OCI-LY1 (cell line): ENCODE measurements around the gene CBLB.

Experiments
- H2AFZ ChIP-seq: fragments of 200-600 bp; sonication (generic), shearing (Covaris generic); 2 replicates; pipeline ENCODE4 v1.6.0; 2014; ENCODE audit warnings: antibody characterized with exemption, mild to moderate bottlenecking, low read length
- H3F3A ChIP-seq: fragments of 200-600 bp; sonication (generic), shearing (Covaris generic); 2 replicates; pipeline ENCODE4 v1.6.0; 2014; ENCODE audit warnings: mild to moderate bottlenecking, antibody characterized with exemption, low read length, moderate library complexity; ENCODE audit not compliant: insufficient read depth
- H3K27ac ChIP-seq: fragments of 200-600 bp; sonication (generic); 2 replicates; pipeline ENCODE4 v1.5.1; 2014; ENCODE audit warnings: low read length, mixed run types, mild to moderate bottlenecking, low read depth; ENCODE audit not compliant: poor library complexity, severe bottlenecking
- H3K27me3 ChIP-seq: fragments of 200-600 bp; sonication (generic); 2 replicates; pipeline ENCODE4 v1.6.0; 2014; ENCODE audit warnings: antibody characterized with exemption, mild to moderate bottlenecking, low read length, moderate library complexity; ENCODE audit not compliant: insufficient read depth
- H3K36me3 ChIP-seq: fragments of 200-600 bp; sonication (generic); 2 replicates; pipeline ENCODE4 v1.6.1; 2014; ENCODE audit warnings: mild to moderate bottlenecking, antibody characterized with exemption, low read length, moderate library complexity, mixed read lengths; ENCODE audit not compliant: insufficient read depth
- H3K4me1 ChIP-seq: fragments of 200-600 bp; sonication (generic); 2 replicates; pipeline ENCODE4 v1.5.1; 2014; ENCODE audit warnings: mild to moderate bottlenecking, low read length, moderate library complexity; ENCODE audit not compliant: insufficient read depth, severe bottlenecking
- H3K4me2 ChIP-seq: fragments of 200-600 bp; sonication (generic), shearing (Covaris generic); 2 replicates; pipeline ENCODE4 v1.6.1; 2014; ENCODE audit warnings: low read length
- H3K4me3 ChIP-seq: fragments of 200-600 bp; sonication (generic); 2 replicates; pipeline ENCODE4 v1.5.1; 2014; ENCODE audit warnings: low read length, low read depth, mild to moderate bottlenecking, mixed read lengths; ENCODE audit not compliant: poor library complexity, severe bottlenecking
- H3K79me2 ChIP-seq: fragments of 200-600 bp; shearing (Covaris generic); 2 replicates; pipeline ENCODE4 v1.6.1; 2016; ENCODE audit warnings: mixed run types, low read length, mixed read lengths; ENCODE audit not compliant: insufficient read depth
- H3K9ac ChIP-seq: fragments of 200-600 bp; sonication (generic), shearing (Covaris generic); 2 replicates; pipeline ENCODE4 v1.6.1; 2014; ENCODE audit warnings: mild to moderate bottlenecking, low read length, mixed read lengths
- H3K9me2 ChIP-seq: fragments of 200-600 bp; sonication (generic), shearing (Covaris generic); 2 replicates; pipeline ENCODE4 v1.6.1; 2014; ENCODE audit warnings: low read depth, mild to moderate bottlenecking, low read length, mixed read lengths
- H3K9me3 ChIP-seq: fragments of 200-600 bp; shearing (Covaris generic); 2 replicates; pipeline ENCODE4 v1.6.1; 2014; ENCODE audit warnings: low read length, mixed read lengths
- H4K20me1 ChIP-seq: fragments of 200-600 bp; sonication (generic), shearing (Covaris generic); 2 replicates; pipeline ENCODE4 v1.6.0; 2016; ENCODE audit warnings: mild to moderate bottlenecking, low read length; ENCODE audit not compliant: insufficient read depth
- EZH2 ChIP-seq: fragments of 200-600 bp; sonication (generic), shearing (Covaris generic); IDR thresholded peaks from 2 replicates; pipeline ENCODE4 v1.8.0; 2017; ENCODE audit warnings: borderline replicate concordance, mixed run types, mild to moderate bottlenecking, antibody characterized with exemption, low read length, moderate library complexity, mixed read lengths
- TF ChIP-seq, protein P1 (sequence below): fragments of 200-600 bp; sonication (generic), shearing (Covaris generic); IDR thresholded peaks from 2 replicates; pipeline ENCODE4 v1.5.1; 2017; ENCODE audit warnings: mild to moderate bottlenecking, antibody characterized with exemption, low read length, moderate library complexity, mixed read lengths

CBLB gene

DNA sequence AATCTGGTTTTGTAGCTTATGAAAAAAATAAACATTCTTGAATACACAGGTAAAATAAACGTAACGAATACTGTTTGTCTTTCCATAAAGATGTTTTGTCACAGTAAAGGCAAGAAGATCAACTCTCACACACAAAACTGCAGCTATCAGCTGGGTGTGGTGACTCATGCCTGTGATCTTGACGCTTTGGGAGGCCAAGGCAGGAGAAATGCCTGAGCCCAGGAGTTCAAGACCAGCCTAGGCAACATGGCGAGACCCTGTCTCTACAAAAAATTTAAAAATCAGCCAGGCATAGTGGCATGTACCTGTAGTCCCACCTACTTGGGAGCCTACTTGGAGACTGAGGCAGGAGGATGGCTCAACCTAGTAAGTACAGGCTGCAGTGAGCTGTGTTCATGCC is 39.6 kb downstream of the CBLB start:
- no peaks in the 10 kb centered on the region for H3K27me3 ChIP-seq
- peak overlapping the region; percentile 67 for H3K27ac ChIP-seq
- no peak overlapping the region for H3K9ac ChIP-seq
- no peak overlapping the region for H2AFZ ChIP-seq
- H4K20me1 ChIP-seq = no peaks in the 10 kb centered on the region
- no peak overlapping the region; the same call in 1 of the 2 replicates for H3K4me2 ChIP-seq
- H3K9me2 ChIP-seq = no peaks in the 10 kb centered on the region
- no peaks in the 10 kb centered on the region for H3K9me3 ChIP-seq
- H3F3A ChIP-seq = no peaks in the 10 kb centered on the region
- H3K36me3 ChIP-seq = peaks cover 8% of the 10 kb centered on the region
- H3K4me3 ChIP-seq = no peak overlapping the region
- no peaks in the 10 kb centered on the region for H3K79me2 ChIP-seq
- H3K4me1 ChIP-seq = peaks cover 98% of the 10 kb centered on the region
- TF ChIP-seq, protein P1, sequence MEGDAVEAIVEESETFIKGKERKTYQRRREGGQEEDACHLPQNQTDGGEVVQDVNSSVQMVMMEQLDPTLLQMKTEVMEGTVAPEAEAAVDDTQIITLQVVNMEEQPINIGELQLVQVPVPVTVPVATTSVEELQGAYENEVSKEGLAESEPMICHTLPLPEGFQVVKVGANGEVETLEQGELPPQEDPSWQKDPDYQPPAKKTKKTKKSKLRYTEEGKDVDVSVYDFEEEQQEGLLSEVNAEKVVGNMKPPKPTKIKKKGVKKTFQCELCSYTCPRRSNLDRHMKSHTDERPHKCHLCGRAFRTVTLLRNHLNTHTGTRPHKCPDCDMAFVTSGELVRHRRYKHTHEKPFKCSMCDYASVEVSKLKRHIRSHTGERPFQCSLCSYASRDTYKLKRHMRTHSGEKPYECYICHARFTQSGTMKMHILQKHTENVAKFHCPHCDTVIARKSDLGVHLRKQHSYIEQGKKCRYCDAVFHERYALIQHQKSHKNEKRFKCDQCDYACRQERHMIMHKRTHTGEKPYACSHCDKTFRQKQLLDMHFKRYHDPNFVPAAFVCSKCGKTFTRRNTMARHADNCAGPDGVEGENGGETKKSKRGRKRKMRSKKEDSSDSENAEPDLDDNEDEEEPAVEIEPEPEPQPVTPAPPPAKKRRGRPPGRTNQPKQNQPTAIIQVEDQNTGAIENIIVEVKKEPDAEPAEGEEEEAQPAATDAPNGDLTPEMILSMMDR = no peak
- no peak for TF ChIP-seq EZH2

DNA sequence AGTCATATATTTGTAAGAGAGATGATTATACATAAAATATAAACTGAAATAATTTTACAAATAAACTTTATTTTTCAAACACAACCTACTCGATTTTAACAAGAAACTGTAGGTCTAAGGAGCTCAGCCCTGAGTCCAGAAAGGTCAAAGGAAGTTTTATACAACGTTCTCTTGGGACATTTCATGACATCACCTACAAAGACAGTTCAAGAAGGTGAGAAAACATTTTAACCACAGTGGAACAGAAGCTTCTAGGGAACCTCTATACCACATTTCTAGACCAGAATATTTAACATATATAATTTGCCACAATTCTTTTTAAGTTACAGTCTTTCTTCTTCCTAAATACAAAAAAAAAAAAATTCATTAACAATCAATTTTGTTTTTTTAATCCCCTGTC is 40.1 kb downstream of the CBLB start:
- Histone ChIP-seq H3K27ac (peak overlapping the region; percentile 67), H3K79me2 (no peaks in the 10 kb centered on the region), H3K9ac (no peak overlapping the region), H3K36me3 (peaks cover 8% of the 10 kb centered on the region), H3K9me3 (no peaks in the 10 kb centered on the region), H3K9me2 (no peaks in the 10 kb centered on the region), H3F3A (no peaks in the 10 kb centered on the region), H3K4me2 (no peak overlapping the region; the same call in 1 of the 2 replicates), H4K20me1 (no peaks in the 10 kb centered on the region), H3K4me3 (no peak overlapping the region), H3K4me1 (peaks cover 98% of the 10 kb centered on the region), H2AFZ (no peak overlapping the region), H3K27me3 (no peaks in the 10 kb centered on the region)
- TF ChIP-seq EZH2 = no peak
- TF ChIP-seq, protein P1 = no peak

DNA sequence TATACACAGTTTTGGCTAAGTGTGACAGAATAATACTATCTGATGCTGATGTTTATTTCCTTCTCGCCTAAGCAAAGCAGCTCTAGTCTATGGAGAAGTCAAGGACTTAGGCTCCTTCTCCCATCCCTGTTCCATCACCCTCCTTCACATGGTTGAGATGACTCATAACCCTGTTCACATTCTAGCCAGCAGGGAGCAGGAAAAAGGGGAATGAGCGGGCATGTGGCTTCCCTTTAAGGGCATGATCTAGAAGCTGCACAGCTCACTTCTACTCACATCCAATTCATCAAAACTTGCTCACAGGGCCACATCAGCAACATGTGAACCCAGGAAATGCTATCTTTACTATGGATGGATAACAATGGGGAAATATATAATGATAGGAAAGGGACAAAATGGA is 40.9 kb downstream of the CBLB start:
- Histone ChIP-seq H3K4me1 (peaks cover 100% of the 10 kb centered on the region), H3K9me3 (no peaks in the 10 kb centered on the region), H2AFZ (no peak overlapping the region), H3K79me2 (no peaks in the 10 kb centered on the region), H3F3A (no peaks in the 10 kb centered on the region), H3K27ac (peak overlapping the region; percentile 67), H3K27me3 (no peaks in the 10 kb centered on the region), H3K9ac (no peak overlapping the region), H4K20me1 (no peaks in the 10 kb centered on the region), H3K9me2 (no peaks in the 10 kb centered on the region), H3K4me3 (no peak overlapping the region), H3K36me3 (peaks cover 8% of the 10 kb centered on the region; the same call in 1 of the 2 replicates), H3K4me2 (peak overlapping the region; percentile 0; the same call in 1 of the 2 replicates)
- TF ChIP-seq EZH2 = no peak
- TF ChIP-seq, protein P1 = no peak
